SU-DHL-6 (cell line): ENCODE data around the gene CCDC28B.

Source experiments
- H2AFZ ChIP-seq: fragments of 200-600 bp; sonication (generic); 2 replicates; pipeline ENCODE4 v1.6.1; 2014; ENCODE audit warnings: low read depth, mild to moderate bottlenecking, moderate library complexity, mixed read lengths, antibody characterized with exemption, low read length; ENCODE audit not compliant: severe bottlenecking
- H3F3A ChIP-seq: fragments of 200-600 bp; shearing (Covaris generic); 2 replicates; pipeline ENCODE4 v1.6.0; 2016; ENCODE audit warnings: antibody characterized with exemption, mild to moderate bottlenecking; ENCODE audit not compliant: insufficient read depth
- H3K27ac ChIP-seq: fragments of 200-600 bp; sonication (generic); 2 replicates; pipeline ENCODE4 v1.5.1; 2016; ENCODE audit warnings: low read depth, mild to moderate bottlenecking, low read length, moderate library complexity, mixed read lengths
- H3K27me3 ChIP-seq: fragments of 200-600 bp; sonication (generic), shearing (Covaris generic); 2 replicates; pipeline ENCODE4 v1.6.0; 2014; ENCODE audit warnings: mild to moderate bottlenecking, low read length
- H3K36me3 ChIP-seq: fragments of 200-600 bp; sonication (generic); 2 replicates; pipeline ENCODE4 v1.6.1; 2014; ENCODE audit warnings: mild to moderate bottlenecking, low read length, mixed read lengths
- H3K4me2 ChIP-seq: fragments of 300-600, 200-600 bp; shearing (Covaris generic), sonication (generic); 2 replicates; pipeline ENCODE4 v1.6.0; 2014; ENCODE audit warnings: low read length, low read depth, mild to moderate bottlenecking; ENCODE audit not compliant: poor library complexity, severe bottlenecking
- H3K4me3 ChIP-seq: fragments of 200-600 bp; sonication (generic); 2 replicates; pipeline ENCODE4 v1.5.1; 2014; ENCODE audit warnings: antibody characterized with exemption, low read length, mild to moderate bottlenecking, mixed read lengths; ENCODE audit not compliant: insufficient read depth, poor library complexity, severe bottlenecking
- H3K79me2 ChIP-seq: fragments of 200-600 bp; sonication (generic); 2 replicates; pipeline ENCODE4 v1.6.1; 2014; ENCODE audit warnings: mild to moderate bottlenecking, low read length, moderate library complexity; ENCODE audit not compliant: insufficient read depth
- H3K9ac ChIP-seq: fragments of 200-600 bp; sonication (generic); 2 replicates; pipeline ENCODE4 v1.7.0; 2014; ENCODE audit warnings: mild to moderate bottlenecking, low read length
- H3K9me2 ChIP-seq: fragments of 200-600 bp; sonication (generic); replicated peaks from 2 replicates; pipeline ENCODE4 v1.6.1; 2014; ENCODE audit warnings: low read length; ENCODE audit not compliant: insufficient read depth
- H3K9me3 ChIP-seq: fragments of 200-600 bp; sonication (generic); 2 replicates; pipeline ENCODE4 v1.6.1; 2014; ENCODE audit warnings: low read length, mixed read lengths; ENCODE audit not compliant: insufficient read depth
- H4K20me1 ChIP-seq: fragments of 200-600 bp; sonication (generic); 2 replicates; pipeline ENCODE4 v1.6.1; 2014; ENCODE audit warnings: low read depth, mild to moderate bottlenecking, antibody characterized with exemption, low read length, moderate library complexity, mixed read lengths
- EZH2phosphoT487 ChIP-seq: fragments of 200-600 bp; sonication (generic), shearing (Covaris generic); conservative IDR thresholded peaks from 2 replicates; pipeline ENCODE4 v1.6.1; 2018; ENCODE audit warnings: mild to moderate bottlenecking, antibody characterized with exemption, low read length, moderate library complexity, mixed read lengths
- TF ChIP-seq, protein P1 (sequence below): fragments of 200-600 bp; sonication (generic); IDR thresholded peaks from one replicate; pipeline ENCODE4 v1.5.1; 2017; ENCODE audit warnings: antibody characterized with exemption, mild to moderate bottlenecking, low read length, moderate library complexity; ENCODE audit not compliant: insufficient read depth, poor library complexity, severe bottlenecking

CCDC28B gene

DNA sequence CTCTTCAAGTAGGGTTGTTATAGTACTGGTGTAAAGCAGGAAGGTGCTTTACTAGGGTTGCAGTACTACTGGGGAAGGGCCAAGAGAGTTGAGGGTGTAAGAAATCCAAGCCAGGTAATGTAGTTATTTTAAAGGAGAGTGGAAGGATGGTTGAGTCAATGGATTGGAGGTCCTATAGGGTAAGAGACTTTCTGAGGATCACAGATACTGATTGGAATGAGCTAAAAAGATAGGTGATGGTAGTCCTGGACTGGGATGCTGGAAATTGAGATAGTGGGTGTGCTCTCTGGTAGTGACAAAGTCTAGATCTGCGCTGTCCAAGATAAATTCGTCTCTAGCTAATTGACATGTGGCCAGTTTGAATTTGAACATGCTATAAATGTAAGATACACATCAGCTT is 13.9 kb upstream of the CCDC28B start:
- no peak overlapping the region for H3K9ac ChIP-seq

DNA sequence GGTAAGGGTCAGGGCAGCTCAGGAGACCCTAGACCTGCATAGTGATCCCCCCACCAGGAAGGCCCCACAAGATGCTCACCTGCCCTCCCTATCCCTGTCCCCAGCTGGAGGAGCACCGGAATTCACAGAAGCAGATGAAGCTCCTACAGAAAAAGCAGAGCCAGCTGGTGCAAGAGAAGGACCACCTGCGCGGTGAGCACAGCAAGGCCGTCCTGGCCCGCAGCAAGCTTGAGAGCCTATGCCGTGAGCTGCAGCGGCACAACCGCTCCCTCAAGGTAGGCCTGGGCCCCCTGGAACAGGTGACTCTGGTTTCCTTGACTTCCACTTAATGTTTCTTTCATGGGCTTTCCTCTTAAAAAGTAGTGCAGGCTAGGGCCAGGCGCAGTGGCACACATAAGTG is 12.5 kb upstream of the CCDC28B start:
- Histone ChIP-seq H3K36me3 (peaks cover 31% of the 10 kb centered on the region), H3K9me2 (no peaks in the 10 kb centered on the region), H3K4me2 (no peak overlapping the region), H3K9me3 (no peaks in the 10 kb centered on the region), H3K27me3 (no peaks in the 10 kb centered on the region), H2AFZ (no peak overlapping the region), H3K9ac (no peak overlapping the region), H3K79me2 (peaks cover 47% of the 10 kb centered on the region), H3F3A (no peaks in the 10 kb centered on the region), H3K27ac (no peak overlapping the region), H4K20me1 (peaks cover 4% of the 10 kb centered on the region; the same call in 1 of the 2 replicates), H3K4me3 (no peak overlapping the region)
- no peak for TF ChIP-seq EZH2phosphoT487
- TF ChIP-seq, protein P1, sequence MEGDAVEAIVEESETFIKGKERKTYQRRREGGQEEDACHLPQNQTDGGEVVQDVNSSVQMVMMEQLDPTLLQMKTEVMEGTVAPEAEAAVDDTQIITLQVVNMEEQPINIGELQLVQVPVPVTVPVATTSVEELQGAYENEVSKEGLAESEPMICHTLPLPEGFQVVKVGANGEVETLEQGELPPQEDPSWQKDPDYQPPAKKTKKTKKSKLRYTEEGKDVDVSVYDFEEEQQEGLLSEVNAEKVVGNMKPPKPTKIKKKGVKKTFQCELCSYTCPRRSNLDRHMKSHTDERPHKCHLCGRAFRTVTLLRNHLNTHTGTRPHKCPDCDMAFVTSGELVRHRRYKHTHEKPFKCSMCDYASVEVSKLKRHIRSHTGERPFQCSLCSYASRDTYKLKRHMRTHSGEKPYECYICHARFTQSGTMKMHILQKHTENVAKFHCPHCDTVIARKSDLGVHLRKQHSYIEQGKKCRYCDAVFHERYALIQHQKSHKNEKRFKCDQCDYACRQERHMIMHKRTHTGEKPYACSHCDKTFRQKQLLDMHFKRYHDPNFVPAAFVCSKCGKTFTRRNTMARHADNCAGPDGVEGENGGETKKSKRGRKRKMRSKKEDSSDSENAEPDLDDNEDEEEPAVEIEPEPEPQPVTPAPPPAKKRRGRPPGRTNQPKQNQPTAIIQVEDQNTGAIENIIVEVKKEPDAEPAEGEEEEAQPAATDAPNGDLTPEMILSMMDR, result no peak

More for the DNA sequence above, 13.9 kb upstream of the CCDC28B start:
- Histone ChIP-seq H4K20me1 (peaks cover 4% of the 10 kb centered on the region; the same call in 1 of the 2 replicates), H3K9me2 (no peaks in the 10 kb centered on the region), H3K4me2 (no peak overlapping the region), H3F3A (no peaks in the 10 kb centered on the region), H3K27me3 (no peaks in the 10 kb centered on the region), H3K9me3 (no peaks in the 10 kb centered on the region), H3K4me3 (no peak overlapping the region), H2AFZ (no peak overlapping the region), H3K27ac (peak overlapping the region; percentile 11), H3K79me2 (peaks cover 61% of the 10 kb centered on the region), H3K36me3 (peaks cover 27% of the 10 kb centered on the region)
- TF ChIP-seq, protein P1, result no peak
- no peak for TF ChIP-seq EZH2phosphoT487

- H3K4me3 ChIP-seq, result no peak overlapping the region
- H2AFZ ChIP-seq, result no peak overlapping the region
- no peaks in the 10 kb centered on the region for H3K27me3 ChIP-seq
- H3K9ac ChIP-seq, result no peak overlapping the region
- H3K9me3 ChIP-seq, result no peaks in the 10 kb centered on the region
- peaks cover 27% of the 10 kb centered on the region for H3K36me3 ChIP-seq
- H3K27ac ChIP-seq, result no peak overlapping the region
- TF ChIP-seq EZH2phosphoT487, result no peak
- TF ChIP-seq, protein P1, result no peak
- H3K4me2 ChIP-seq, result no peak overlapping the region
- H4K20me1 ChIP-seq, result no peaks in the 10 kb centered on the region; the same call in 1 of the 2 replicates
- peaks cover 12% of the 10 kb centered on the region; the same call in 1 of the 2 replicates for H3K79me2 ChIP-seq
- 0 out of 2 replicates have a peak, but pooled peaks cover 9% of the 10 kb centered on the region for H3F3A ChIP-seq
- no peaks in the 10 kb centered on the region for H3K9me2 ChIP-seq
Measured at GRCh38 chr1:32192220-32192948, 8.0 kb upstream of the CCDC28B start.
